K562 (cell line): Measurements from ENCODE around the gene CCDC87. TPM values are rescaled to one million over a fixed set of nuclear protein-coding genes. Genes with fewer than 3 reads are reported as not detected.

Experiments used
- ARID2 ChIP-seq: fragments of 450-650 bp; IDR thresholded peaks from 2 replicates; pipeline ENCODE4 v1.6.1; 2017; ENCODE audit warnings: antibody characterized with exemption, mild to moderate bottlenecking
- CREB3 ChIP-seq: fragments of 450-650 bp; conservative IDR thresholded peaks from 2 replicates; pipeline ENCODE4 v1.6.1; 2016; ENCODE audit warnings: missing genetic modification characterization, low read depth, mild to moderate bottlenecking, missing compliant biosample characterization, moderate library complexity
- CREM ChIP-seq: IDR thresholded peaks from 2 replicates; pipeline ENCODE4 v1.6.1; 2014; ENCODE audit warnings: antibody characterized with exemption, low read depth
- NFATC3 ChIP-seq: fragments of 450-650 bp; IDR thresholded peaks from 2 replicates; pipeline ENCODE4 v1.6.1; 2017; ENCODE audit warnings: mild to moderate bottlenecking
- RFX1 ChIP-seq: fragments of 450-650 bp; IDR thresholded peaks from 2 replicates; pipeline ENCODE4 v1.6.1; 2016; ENCODE audit warnings: mild to moderate bottlenecking, moderate library complexity
- SIN3A ChIP-seq, 2 experiments: fragments of 150-350 bp in 1 of 2; IDR thresholded peaks; 2 replicates each; pipeline ENCODE4 v1.6.1; 2011 to 2016; ENCODE audit warnings: borderline replicate concordance in 2 of 2, low read depth in 2 of 2, low read length in 2 of 2, mild to moderate bottlenecking in 2 of 2, moderate library complexity in 2 of 2; ENCODE audit not compliant: control insufficient read depth in 1 of 2
- SNRNP70 ChIP-seq: fragments of 200-400 bp; formaldehyde crosslinking; optimal IDR thresholded peaks from 2 replicates; pipeline ENCODE3; 2017; ENCODE audit warnings: low read depth, low read length
- TCF3 ChIP-seq: sonication (generic); formaldehyde crosslinking; IDR thresholded peaks from 2 replicates; pipeline ENCODE4 v1.4.0; 2020; ENCODE audit warnings: mild to moderate bottlenecking, missing genetic modification reagents
- THAP12 ChIP-seq: fragments of 250-450 bp; sonication (Bioruptor Pico); IDR thresholded peaks from 2 replicates; pipeline ENCODE4 v1.9.0; 2021; ENCODE audit warnings: mild to moderate bottlenecking, inconsistent platforms
- XRCC3 ChIP-seq: fragments of 450-650 bp; IDR thresholded peaks from 2 replicates; pipeline ENCODE4 v1.6.1; 2017; ENCODE audit warnings: mild to moderate bottlenecking, moderate library complexity
- YY1 ChIP-seq, 3 experiments: IDR thresholded peaks; 2 replicates each; pipeline ENCODE4 v1.6.1; 2011; ENCODE audit warnings: low read length in 2 of 3, mild to moderate bottlenecking in 2 of 3, moderate library complexity in 2 of 3, borderline replicate concordance in 1 of 3, control low read depth in 1 of 3, low read depth in 1 of 3; ENCODE audit not compliant: insufficient read depth in 3 of 3, insufficient replicate concordance in 2 of 3, control insufficient read depth in 1 of 3, insufficient read length in 1 of 3; ENCODE audit errors: extremely low read depth in 1 of 3
- ZFP30 ChIP-seq: fragments of 250-450 bp; sonication (Bioruptor Pico); IDR thresholded peaks from 2 replicates; pipeline ENCODE4 v1.8.0; 2022; ENCODE audit warnings: moderate library complexity, mild to moderate bottlenecking, inconsistent platforms, borderline replicate concordance
- ZKSCAN1 ChIP-seq: fragments of 150-350 bp; IDR thresholded peaks from 2 replicates; pipeline ENCODE4 v1.6.1; 2016; ENCODE audit warnings: low read depth, low read length
- ZNF134 ChIP-seq: fragments of 250-450 bp; sonication (Bioruptor Pico); conservative IDR thresholded peaks from 2 replicates; pipeline ENCODE4 v1.4.0; 2020
- ZNF407 ChIP-seq: fragments of 450-650 bp; IDR thresholded peaks from 2 replicates; pipeline ENCODE4 v1.6.1; 2016; ENCODE audit warnings: low read depth
- polyA plus RNA-seq, 8 experiments: library from polyadenylated mRNA; depleted of rRNA in 4 of 8; stranded (reverse) in 5 of 8; unstranded in 3 of 8; fragments of >200 nt; fragmentation: Nextera tagmentation in 2 of 8; fragmentation: Illumina TruSeq in 1 of 8; extraction: Ambion mirVana in 2 of 8; extraction: Trizol in 1 of 8; gene quantifications; 2 replicates each; pipeline versions ENCODE4 v1.2.1 to v1.2.3, GENCODE V29; 2011 to 2014; ENCODE audit warnings: inconsistent platforms in 1 of 8, missing spikeins in 1 of 8
- total RNA-seq, 7 experiments: library from RNA; depleted of rRNA in 6 of 7; stranded (reverse); fragments of >200 nt in 6 of 7; fragmentation: Illumina TruSeq in 2 of 7; extraction: Trizol in 2 of 7; gene quantifications; 2 replicates each; pipeline versions ENCODE4 v1.2.1 to v1.2.3, GENCODE V29; 2011 to 2021; ENCODE audit warnings: low replicate concordance in 1 of 7

The CCDC87 gene
- total and polyA plus RNA-seq, 9 of the 15 experiments (the other 6 are each of a cell fraction or from before 2014, with no cell fraction given), result 0.03 to 0.44 (median 0.15) TPM; not detected in 1

- 0 out of 2 replicates have a peak, but pooled peaks have one; percentile 7 for TF ChIP-seq TCF3 (CRISPR knock-in tag)
- TF ChIP-seq CREM, result peak; percentile 72
- TF ChIP-seq XRCC3, result no peak
- TF ChIP-seq CREB3 (tag), result no peak
- no peak for TF ChIP-seq NFATC3
- TF ChIP-seq THAP12 (CRISPR knock-in tag), result peak; percentile 71; the same call in 1 of the 2 replicates
- peak in 1 of 3 experiments; percentile 73 for TF ChIP-seq YY1 (IDR thresholded peaks at IDR 0.05; ENCODE audit: borderline replicate concordance in 1 of 3, control insufficient read depth in 1 of 3, extremely low read depth in 1 of 3, insufficient read depth in 3 of 3, insufficient read length in 1 of 3, insufficient replicate concordance in 2 of 3, low read depth in 1 of 3, low read length in 2 of 3)
- TF ChIP-seq ZNF407, result no peak
- no peak for TF ChIP-seq ZFP30 (CRISPR knock-in tag)
- TF ChIP-seq SNRNP70, result no peak
- TF ChIP-seq RFX1, result no peak
- peak; percentile 94 to 95; a peak in 3 of 4 replicates for TF ChIP-seq SIN3A (IDR thresholded peaks at IDR 0.05; ENCODE audit: borderline replicate concordance in 2 of 2, control insufficient read depth in 1 of 2, low read depth in 2 of 2, low read length in 2 of 2)
- no peak for TF ChIP-seq ARID2
- 0 out of 2 replicates have a peak, but pooled peaks have one; percentile 11 for TF ChIP-seq ZKSCAN1
- no peak for TF ChIP-seq ZNF134 (CRISPR knock-in tag)
Measured at GRCh38 chr11:66545701-66546367, 47.0 kb downstream of the CCDC87 start, which contains the start of gene ZDHHC24 (continued).
